ENCODE data around the gene ACTL9.

- TF ChIP-seq CBFB (CRISPR knock-in tag; IDR thresholded peaks at IDR 0.05; ENCODE audit: low read depth) (no peak), ZNF121 (CRISPR knock-in tag; IDR thresholded peaks at IDR 0.05) (no peak), CTCF (IDR thresholded peaks at IDR 0.05) (no peak), TEAD4 (CRISPR knock-in tag; IDR thresholded peaks at IDR 0.05) (no peak), USF2 (CRISPR knock-in tag; IDR thresholded peaks at IDR 0.05) (no peak), PREB (CRISPR knock-in tag; IDR thresholded peaks at IDR 0.05; ENCODE audit: borderline replicate concordance) (no peak), ZNF138 (CRISPR knock-in tag; conservative IDR thresholded peaks at IDR 0.05) (no peak), NR1H2 (CRISPR knock-in tag; IDR thresholded peaks at IDR 0.05) (no peak), SMAD3 (CRISPR knock-in tag; IDR thresholded peaks at IDR 0.05; ENCODE audit: borderline replicate concordance) (no peak), CREB1 (CRISPR knock-in tag; IDR thresholded peaks at IDR 0.05) (no peak)
Observed at GRCh38 chr19:8700956-8701355, 2.4 kb upstream of the ACTL9 start.

All from WTC11 (cell line).